Thyroid gland (tissue), 4 donors: ENCODE data around the gene PROK1. TPM values are rescaled to one million over a fixed set of nuclear protein-coding genes. Genes with fewer than 3 reads are reported as not detected.

Experiments
- DNase-seq, 2 donors: peaks; one replicate each; pipeline ENCODE4 v3.0.0-alpha.2; 2019
- H3K27ac ChIP-seq, 3 donors: fragments of 200-600 bp; sonication (generic); 1 replicate in 2 of 3; 2 replicates in 1 of 3; pipeline ENCODE4 v1.5.1; 2016 to 2019; ENCODE audit warnings: mild to moderate bottlenecking in 1 of 3, moderate library complexity in 1 of 3
- H3K27me3 ChIP-seq: fragments of 200-600 bp; sonication (generic); one replicate; pipeline ENCODE4 v1.5.1; 2019
- H3K36me3 ChIP-seq, 2 donors: fragments of 200-600 bp; sonication (generic); one replicate each; pipeline ENCODE4 v1.5.1; 2016 to 2019
- H3K4me1 ChIP-seq, 2 donors: fragments of 200-600 bp; sonication (generic); one replicate each; pipeline ENCODE4 v1.5.1; 2017 to 2019
- H3K4me3 ChIP-seq, 3 donors: fragments of 200-600 bp; sonication (generic); replicated peaks in 1 of 3; 1 replicate in 2 of 3; 2 replicates in 1 of 3; pipeline ENCODE4 v1.5.1; 2016; ENCODE audit warnings: mild to moderate bottlenecking in 1 of 3
- H3K9me3 ChIP-seq: fragments of 200-600 bp; sonication (generic); one replicate; pipeline ENCODE4 v1.5.1; 2017
- CTCF ChIP-seq, 6 experiments: fragments of 200-600 bp in 3 of 6; fragments of 450-650 bp in 3 of 6; sonication (generic) in 3 of 6; IDR thresholded peaks; one replicate each; pipeline ENCODE4 v1.5.1; 2016 to 2019; ENCODE audit warnings: antibody characterized with exemption in 6 of 6, mild to moderate bottlenecking in 2 of 6, inconsistent platforms in 1 of 6, moderate library complexity in 1 of 6
- POLR2A ChIP-seq, 2 donors: fragments of 450-650 bp; IDR thresholded peaks; one replicate each; pipeline ENCODE4 v1.6.1; 2017; ENCODE audit warnings: antibody characterized with exemption in 2 of 2, mild to moderate bottlenecking in 2 of 2, moderate library complexity in 1 of 2
- WGBS, 2 donors: methylation state at CpG; one replicate each; pipeline ENCODE4 v1.1.5; 2017; 5-methylcytosine and 5-hydroxymethylcytosine counted together
- intact Hi-C: fragments of 100-400 bp; cut with DNase I; formaldehyde crosslinking; loops from one replicate; pipeline ENCODE4 v1.15.1; 2023
- total RNA-seq, 4 donors: library from RNA; depleted of rRNA; stranded (reverse); fragments of >200 nt; gene quantifications; one replicate each; pipeline ENCODE4 v1.2.3, GENCODE V29; 2016

The PROK1 gene
- total RNA-seq, 4 donors from 2014 or later, result 0.33 TPM; not detected in 3

GRCh38 chr1:110418729-110419128, 32.2 kb upstream of the PROK1 start:
- intact Hi-C loops, result no loop called here
- 71 to 78% methylated on average over 1 of the region's 1 CpG for WGBS, 2 donors
- no peak for DNase-seq
- Histone ChIP-seq H3K36me3 (no peaks in the 10 kb centered on the region), H3K4me1 (no peaks in the 10 kb centered on the region), H3K27ac (no peak overlapping the region), H3K27me3 (no peaks in the 10 kb centered on the region), H3K9me3 (no peaks in the 10 kb centered on the region), H3K4me3 (no peak overlapping the region)
- TF ChIP-seq CTCF (IDR thresholded peaks at IDR 0.05) (no peak), POLR2A (IDR thresholded peaks at IDR 0.05) (no peak)

- Histone ChIP-seq H3K27ac (no peak overlapping the region), H3K4me3 (no peak overlapping the region), H3K27me3 (no peaks in the 10 kb centered on the region), H3K36me3 (no peaks in the 10 kb centered on the region), H3K4me1 (no peaks in the 10 kb centered on the region), H3K9me3 (no peaks in the 10 kb centered on the region)
- TF ChIP-seq CTCF (IDR thresholded peaks at IDR 0.05), result no peak
- TF ChIP-seq POLR2A (IDR thresholded peaks at IDR 0.05), result no peak
- WGBS, 2 donors, result 88 to 92% methylated on average over 10 of the region's 10 CpGs
- no peak for DNase-seq
- intact Hi-C loops, result no loop called here
Measured at GRCh38 chr1:110420023-110420662, 30.8 kb upstream of the PROK1 start.

GRCh38 chr1:110420874-110421793, 29.8 kb upstream of the PROK1 start:
- WGBS, 2 donors, result 82 to 83% methylated on average over 2 of the region's 2 CpGs

GRCh38 chr1:110424699-110425611, 26.0 kb upstream of the PROK1 start:
- H3K4me1 ChIP-seq, result no peaks in the 10 kb centered on the region
- no peak overlapping the region for H3K4me3 ChIP-seq
- intact Hi-C loops, result loop anchor here (5.0 kb wide), 1 partner anchor 52 kb away; no protein-coding TSS in a partner anchor
- H3K27ac ChIP-seq, result no peak overlapping the region
- no peak for DNase-seq
- no peak for TF ChIP-seq POLR2A (IDR thresholded peaks at IDR 0.05)
- TF ChIP-seq CTCF (IDR thresholded peaks at IDR 0.05), result no peak
- WGBS, 2 donors, result 74 to 79% methylated on average over 9 of the region's 9 CpGs
- H3K9me3 ChIP-seq, result no peaks in the 10 kb centered on the region
- H3K27me3 ChIP-seq, result no peaks in the 10 kb centered on the region
- no peaks in the 10 kb centered on the region for H3K36me3 ChIP-seq

More at GRCh38 chr1:110420874-110421793, 29.8 kb upstream of the PROK1 start:
- TF ChIP-seq CTCF (IDR thresholded peaks at IDR 0.05) (no peak), POLR2A (IDR thresholded peaks at IDR 0.05) (no peak)
- DNase-seq, result no peak
- Histone ChIP-seq H3K27ac (no peak overlapping the region), H3K4me1 (no peaks in the 10 kb centered on the region), H3K27me3 (no peaks in the 10 kb centered on the region), H3K9me3 (no peaks in the 10 kb centered on the region), H3K4me3 (no peak overlapping the region), H3K36me3 (no peaks in the 10 kb centered on the region)
- intact Hi-C loops, result no loop called here
